HepG2 (cell line): ENCODE results near the gene PHOSPHO2. TPM values are rescaled to one million over a fixed set of nuclear protein-coding genes. Genes with fewer than 3 reads are reported as not detected.

Experiments
- AHR ChIP-seq: IDR thresholded peaks from 2 replicates; pipeline ENCODE4 v1.6.1; 2018; ENCODE audit warnings: missing genetic modification reagents, missing compliant biosample characterization
- ATRX ChIP-seq: sonication (generic); formaldehyde crosslinking; IDR thresholded peaks from 2 replicates; pipeline ENCODE4 v1.4.0; 2020; ENCODE audit warnings: missing genetic modification reagents, borderline replicate concordance
- CREB3 ChIP-seq: sonication (generic); formaldehyde crosslinking; IDR thresholded peaks from 2 replicates; pipeline ENCODE4 v1.5.0; 2020; ENCODE audit warnings: missing genetic modification reagents
- EED ChIP-seq: sonication (generic); formaldehyde crosslinking; IDR thresholded peaks from 2 replicates; pipeline ENCODE4 v1.5.0; 2020; ENCODE audit warnings: mild to moderate bottlenecking, missing genetic modification reagents
- HDAC1 ChIP-seq: sonication (generic); formaldehyde crosslinking; IDR thresholded peaks from 2 replicates; pipeline ENCODE4 v1.5.1; 2020; ENCODE audit warnings: mild to moderate bottlenecking, missing genetic modification reagents
- MLLT10 ChIP-seq: sonication (generic); formaldehyde crosslinking; IDR thresholded peaks from 2 replicates; pipeline ENCODE4 v1.4.0; 2020; ENCODE audit warnings: missing genetic modification reagents
- NONO ChIP-seq, 2 experiments: fragments of 450-650 bp in 1 of 2; sonication (generic) in 1 of 2; formaldehyde crosslinking in 1 of 2; IDR thresholded peaks in 1 of 2; conservative IDR thresholded peaks in 1 of 2; 2 replicates each; pipeline versions ENCODE4 v1.6.1 to v1.8.0; 2017 to 2022; ENCODE audit warnings: mild to moderate bottlenecking in 1 of 2, missing genetic modification reagents in 1 of 2, moderate library complexity in 1 of 2
- SPEN ChIP-seq: sonication (generic); formaldehyde crosslinking; IDR thresholded peaks from 2 replicates; pipeline ENCODE4 v1.5.1; 2020; ENCODE audit warnings: low read depth, mild to moderate bottlenecking, missing genetic modification reagents
- SRY ChIP-seq: sonication (generic); formaldehyde crosslinking; IDR thresholded peaks from 2 replicates; pipeline ENCODE4 v1.8.0; 2022; ENCODE audit warnings: mild to moderate bottlenecking, missing genetic modification reagents
- THYN1 ChIP-seq: sonication (generic); formaldehyde crosslinking; IDR thresholded peaks from 2 replicates; pipeline ENCODE4 v1.8.1; 2023; ENCODE audit warnings: low read depth, mild to moderate bottlenecking, moderate library complexity, missing genetic modification reagents, borderline replicate concordance
- ZFP36L1 ChIP-seq: sonication (generic); formaldehyde crosslinking; IDR thresholded peaks from 2 replicates; pipeline ENCODE4 v1.8.0; 2022; ENCODE audit warnings: mild to moderate bottlenecking, missing genetic modification reagents, moderate library complexity
- ZNF224 ChIP-seq: sonication (generic); formaldehyde crosslinking; IDR thresholded peaks from 2 replicates; pipeline ENCODE4 v1.5.0; 2020; ENCODE audit warnings: mild to moderate bottlenecking, missing genetic modification reagents
- ZNF232 ChIP-seq: sonication (generic); formaldehyde crosslinking; IDR thresholded peaks from 2 replicates; pipeline ENCODE4 v1.4.0; 2020; ENCODE audit warnings: missing genetic modification reagents, borderline replicate concordance
- ZNF280D ChIP-seq: sonication (generic); formaldehyde crosslinking; IDR thresholded peaks from 2 replicates; pipeline ENCODE4 v1.5.1; 2020; ENCODE audit warnings: mild to moderate bottlenecking, missing genetic modification reagents
- ZNF33B ChIP-seq: sonication (generic); formaldehyde crosslinking; IDR thresholded peaks from 2 replicates; pipeline ENCODE4 v1.5.1; 2020; ENCODE audit warnings: mild to moderate bottlenecking, missing genetic modification reagents
- ZNF503 ChIP-seq: sonication (generic); formaldehyde crosslinking; IDR thresholded peaks from 2 replicates; pipeline ENCODE4 v1.4.0; 2020; ENCODE audit warnings: missing genetic modification reagents
- ZSCAN21 ChIP-seq: sonication (generic); formaldehyde crosslinking; IDR thresholded peaks from 2 replicates; pipeline ENCODE4 v1.8.0; 2022; ENCODE audit warnings: mild to moderate bottlenecking, missing genetic modification reagents, moderate library complexity, borderline replicate concordance
- polyA plus RNA-seq, 8 experiments: library from polyadenylated mRNA; depleted of rRNA in 3 of 8; stranded (reverse) in 7 of 8; unstranded in 1 of 8; fragments of >200 nt; fragmentation: Illumina TruSeq in 4 of 8; extraction: Trizol in 4 of 8; gene quantifications; 2 replicates each; pipeline versions ENCODE4 v1.2.1 to v1.2.3, GENCODE V29; 2011 to 2016; ENCODE audit warnings: low read depth in 4 of 8, missing spikeins in 1 of 8, mixed read lengths in 1 of 8; ENCODE audit not compliant: insufficient read depth in 1 of 8
- total RNA-seq, 5 experiments: library from RNA; depleted of rRNA; stranded (reverse); fragments of >200 nt; fragmentation: Illumina TruSeq; extraction: Trizol; gene quantifications; 2 replicates each; pipeline ENCODE4 v1.2.3, GENCODE V29; 2016; ENCODE audit warnings: low read depth in 1 of 5

PHOSPHO2 gene
- total and polyA plus RNA-seq, 2 of the 13 experiments (the other 11 are each of a cell fraction or from before 2014, with no cell fraction given) = 6.1 to 11.4 TPM

- TF ChIP-seq ZNF280D (CRISPR knock-in tag) (peak; percentile 92), SPEN (peak; percentile 77), NONO (IDR thresholded peaks at IDR 0.05) (no peak), NONO (CRISPR knock-in tag; conservative IDR thresholded peaks at IDR 0.05) (0 out of 2 replicates have a peak, but pooled peaks have one; percentile 67), ZSCAN21 (CRISPR knock-in tag) (peak; percentile 68; the same call in 1 of the 2 replicates), ZNF232 (CRISPR knock-in tag) (peak; percentile 93; the same call in 1 of the 2 replicates), THYN1 (peak; percentile 64; the same call in 1 of the 2 replicates), ZNF503 (CRISPR knock-in tag) (peak; percentile 70), ZFP36L1 (CRISPR knock-in tag) (0 out of 2 replicates have a peak, but pooled peaks have one; percentile 73), ZNF224 (CRISPR knock-in tag) (peak; percentile 79; the same call in 1 of the 2 replicates), ZNF33B (CRISPR knock-in tag) (peak; percentile 96), MLLT10 (CRISPR knock-in tag) (no peak), SRY (CRISPR knock-in tag) (peak; percentile 96), AHR (peak; percentile 97), ATRX (CRISPR knock-in tag) (no peak), HDAC1 (CRISPR knock-in tag) (peak; percentile 99), EED (CRISPR knock-in tag) (peak; percentile 95; the same call in 1 of the 2 replicates), CREB3 (CRISPR knock-in tag) (peak; percentile 91; the same call in 1 of the 2 replicates)
Measured at GRCh38 chr2:169694113-169694893, at the start of gene PHOSPHO2, which contains the start of gene CFAP210 (continued).
